Stimulated activated CD4-positive, alpha-beta T cell treated with anti-CD3 and anti-CD28 coated beads, Interleukin-4, amount 100 ng/mL, for 1 hour (primary cell): ENCODE results near the gene SSBP3.

Experiments
- DNase-seq: peaks from one replicate; pipeline ENCODE4 v3.0.0-alpha.2; 2020

Gene SSBP3

DNA sequence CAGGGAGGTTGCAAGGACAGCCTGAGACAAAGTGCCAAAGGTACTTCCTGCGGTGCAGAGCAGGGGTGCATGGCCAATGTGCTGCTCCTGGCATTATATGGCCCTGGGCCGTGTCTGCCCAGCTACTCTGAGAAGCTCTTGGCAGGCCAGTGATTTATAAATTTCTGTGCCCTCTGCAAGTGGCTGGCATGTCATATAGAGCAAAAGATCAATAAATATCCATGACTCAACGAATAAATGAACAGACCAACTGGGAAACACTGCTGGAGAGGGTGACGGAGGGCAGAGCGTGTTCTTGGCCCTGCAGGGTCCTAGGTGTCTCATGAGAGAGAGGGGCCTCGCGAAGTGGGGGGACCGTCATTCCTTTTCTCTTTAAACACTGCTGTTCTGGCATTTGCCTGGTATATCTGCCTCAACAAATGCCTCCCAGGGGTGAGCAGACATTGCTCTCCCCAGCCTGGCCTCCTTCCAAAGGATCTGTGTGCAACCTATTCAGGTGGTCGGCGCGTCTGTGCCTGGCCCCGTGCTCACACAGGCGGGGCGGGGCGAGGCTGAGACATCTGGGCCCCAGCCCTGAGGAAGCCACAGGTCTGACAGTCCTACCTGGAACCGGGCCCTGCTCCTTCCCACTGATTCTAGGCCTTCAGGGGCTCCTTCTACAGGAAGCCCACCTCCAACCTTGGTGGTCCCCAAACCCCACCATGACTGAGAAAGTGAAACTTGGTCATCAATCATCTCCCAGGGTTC lies 123.9 kb downstream of the SSBP3 start:
- DNase-seq: no peak

DNA sequence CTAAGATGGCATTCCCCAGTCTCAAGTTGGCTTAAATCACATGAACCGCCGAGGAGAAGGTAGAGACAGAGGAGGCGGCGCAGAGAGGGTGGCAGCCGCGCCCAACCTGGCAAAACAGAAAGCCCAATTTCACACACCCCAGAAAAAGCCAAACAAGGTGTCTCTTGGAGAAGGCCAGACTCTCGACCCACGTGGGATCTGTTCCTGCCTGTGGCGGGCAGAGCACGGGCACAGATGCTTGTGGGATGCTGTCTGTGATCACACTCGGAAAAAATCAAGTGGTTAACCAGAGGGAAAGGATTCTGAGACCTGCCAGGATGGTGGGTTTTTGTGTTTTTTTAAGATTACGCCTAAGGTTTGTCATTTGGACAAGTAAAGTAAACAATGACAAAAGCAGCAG lies 125.5 kb downstream of the SSBP3 start:
- DNase-seq: no peak

DNA sequence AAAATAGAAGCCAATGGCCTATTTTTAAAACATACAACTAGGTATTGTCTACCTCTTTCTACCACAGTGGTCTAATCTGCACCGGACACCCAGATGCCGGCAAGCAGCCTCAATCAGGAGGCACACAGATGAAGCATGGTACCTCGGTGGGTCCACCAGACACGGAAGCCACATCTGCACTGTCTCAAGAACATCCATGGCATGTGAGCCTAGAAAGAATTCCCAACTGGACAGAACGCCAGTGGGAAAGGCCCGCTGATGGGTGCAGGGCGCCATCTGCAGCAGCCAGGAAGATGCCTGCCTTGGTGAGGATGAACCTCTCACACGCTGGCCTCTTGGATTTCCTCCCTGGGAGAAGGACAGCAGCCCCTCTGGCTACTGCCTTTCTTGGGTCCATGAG lies 126.7 kb downstream of the SSBP3 start:
- DNase-seq: no peak

DNA sequence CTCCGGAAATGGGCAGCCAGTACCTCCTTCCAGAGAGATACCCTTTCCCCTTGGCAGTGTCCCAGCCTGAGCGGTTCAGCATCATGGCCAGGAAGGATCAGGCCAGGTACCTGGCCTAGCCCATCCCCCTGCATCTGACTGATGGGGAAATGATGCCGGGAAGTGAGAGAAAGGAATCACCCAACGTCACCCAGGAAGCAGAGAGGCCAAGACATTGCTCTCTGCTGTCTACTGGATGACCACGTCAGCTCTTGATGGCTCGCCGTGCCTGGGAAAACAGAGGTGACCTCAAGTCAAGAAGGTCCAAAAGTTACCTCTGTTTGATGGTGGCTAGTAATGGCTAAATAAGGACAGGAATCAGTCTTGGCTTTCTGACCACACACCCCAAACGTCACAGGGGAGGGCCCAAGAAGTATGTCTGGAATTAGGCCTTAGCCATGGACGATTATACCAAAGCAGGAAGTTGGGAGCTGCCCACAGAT lies 127.2 kb downstream of the SSBP3 start:
- DNase-seq: no peak

DNA sequence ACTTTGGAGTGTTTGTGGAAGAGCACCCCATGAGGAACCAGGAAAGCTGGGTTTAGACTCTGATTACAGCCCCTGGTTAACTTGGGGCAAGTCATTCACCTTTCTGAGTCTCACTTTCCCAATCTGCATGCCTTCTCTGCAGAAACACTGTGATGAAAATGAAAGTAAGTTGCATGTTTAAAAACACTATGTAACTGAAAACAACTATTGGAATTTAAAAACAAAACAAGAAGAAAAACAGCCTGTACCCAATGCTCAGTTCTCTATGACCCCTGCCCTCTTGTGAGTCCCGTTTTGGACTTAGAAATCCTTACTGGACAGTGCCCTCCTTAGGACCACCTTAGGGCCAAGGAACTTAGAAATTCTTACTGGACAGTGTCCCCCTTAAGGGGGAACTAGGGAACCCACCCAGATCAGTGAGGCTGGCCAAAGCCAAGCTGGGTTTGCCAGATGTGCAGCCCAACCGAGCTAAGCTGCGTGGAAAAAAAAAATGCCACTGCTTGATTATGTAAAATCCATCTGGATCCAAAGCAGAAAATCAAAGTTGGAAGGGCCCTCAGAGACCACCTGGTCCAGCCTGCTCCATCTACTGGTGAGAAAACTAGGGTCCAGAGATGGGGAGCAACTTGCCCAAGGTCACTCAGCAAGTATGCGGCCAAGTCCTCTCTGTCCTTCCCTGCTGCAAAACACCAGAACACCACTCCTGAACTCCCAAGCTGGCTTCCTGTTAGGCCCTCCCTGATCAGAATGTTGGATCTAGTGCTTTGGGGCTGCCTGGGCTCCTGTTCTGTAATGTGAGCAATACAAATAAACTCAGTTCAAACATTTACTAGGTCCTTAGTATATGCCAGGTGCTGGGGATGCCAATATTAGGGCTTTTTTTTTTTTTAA lies 128.5 kb downstream of the SSBP3 start:
- DNase-seq: no peak

DNA sequence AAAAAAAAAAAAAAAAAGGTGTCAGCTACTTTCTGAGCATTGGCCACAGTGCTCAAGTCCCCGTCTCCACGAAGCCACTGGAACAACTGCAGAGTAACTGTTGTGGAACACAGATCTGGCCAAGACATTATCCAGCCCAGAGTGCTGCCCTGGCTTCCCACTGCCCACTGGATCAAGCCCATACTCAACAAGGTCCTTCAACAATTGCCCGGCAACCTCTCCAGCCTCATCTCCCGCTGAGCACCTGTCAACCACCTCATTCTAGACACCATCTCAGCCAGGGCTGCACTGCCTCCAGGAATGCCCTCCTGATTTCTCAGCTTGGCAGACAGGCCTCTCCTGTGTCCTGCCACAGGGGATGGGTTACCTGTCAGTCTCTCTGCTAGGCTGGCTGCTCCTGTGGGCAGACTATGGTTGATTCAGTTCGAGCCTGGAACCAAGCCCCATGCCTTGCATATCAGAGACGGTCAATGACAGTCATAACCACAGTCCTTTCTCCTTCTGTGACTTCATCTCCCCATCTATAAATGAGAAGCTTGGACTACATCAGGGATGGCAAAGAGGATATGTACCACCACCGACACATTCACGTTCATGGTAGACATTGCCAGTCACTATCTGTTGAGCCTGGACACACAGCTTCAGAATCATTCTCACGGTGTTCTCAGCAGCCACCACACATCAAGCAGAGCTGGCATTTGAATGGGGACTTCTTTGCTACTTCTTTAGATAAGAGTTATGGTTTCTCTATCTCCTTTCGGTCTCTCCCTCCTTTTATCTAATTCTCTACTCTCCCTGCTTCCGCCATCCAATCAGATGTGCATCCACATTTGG lies 129.4 kb downstream of the SSBP3 start:
- DNase-seq: no peak

DNA sequence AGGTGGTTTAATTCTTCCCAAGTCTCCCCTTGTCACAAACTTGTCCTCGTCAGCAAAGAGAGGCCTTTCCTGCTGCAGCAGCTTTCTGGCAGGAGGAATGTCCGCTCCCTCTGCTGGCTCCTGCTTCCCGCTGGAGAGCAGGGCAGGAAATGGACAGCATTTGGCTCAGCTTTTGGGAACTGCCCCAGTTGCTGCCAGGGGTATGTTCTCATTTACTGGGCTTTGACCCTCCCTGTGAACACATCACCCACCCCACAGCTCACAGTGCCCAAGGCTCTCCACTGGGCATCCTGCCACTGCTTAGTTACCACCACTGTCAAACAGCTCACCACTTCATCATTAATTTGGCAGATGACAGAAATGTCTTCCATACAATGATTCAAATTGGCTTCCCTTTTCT lies 130.8 kb downstream of the SSBP3 start:
- DNase-seq: no peak

DNA sequence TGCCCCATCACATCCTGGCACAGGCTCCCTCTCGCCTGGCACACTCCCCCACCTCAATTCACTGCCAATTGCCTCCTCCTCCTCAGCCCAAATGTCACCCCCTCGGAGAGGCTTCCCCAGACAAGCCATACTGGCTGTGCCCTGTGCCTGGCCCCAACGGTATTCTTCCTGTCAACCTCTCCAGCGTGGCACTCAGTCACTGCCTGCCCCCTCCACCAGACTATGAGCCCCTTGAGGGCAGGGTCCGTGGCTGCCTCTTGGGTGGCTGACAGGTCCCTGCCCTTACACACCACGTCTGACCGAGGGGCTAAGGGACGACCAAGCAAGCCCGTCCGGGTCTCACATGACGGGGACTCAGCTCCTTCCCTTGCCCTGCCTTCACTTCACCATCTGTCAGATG lies 131.3 kb downstream of the SSBP3 start:
- DNase-seq: no peak

DNA sequence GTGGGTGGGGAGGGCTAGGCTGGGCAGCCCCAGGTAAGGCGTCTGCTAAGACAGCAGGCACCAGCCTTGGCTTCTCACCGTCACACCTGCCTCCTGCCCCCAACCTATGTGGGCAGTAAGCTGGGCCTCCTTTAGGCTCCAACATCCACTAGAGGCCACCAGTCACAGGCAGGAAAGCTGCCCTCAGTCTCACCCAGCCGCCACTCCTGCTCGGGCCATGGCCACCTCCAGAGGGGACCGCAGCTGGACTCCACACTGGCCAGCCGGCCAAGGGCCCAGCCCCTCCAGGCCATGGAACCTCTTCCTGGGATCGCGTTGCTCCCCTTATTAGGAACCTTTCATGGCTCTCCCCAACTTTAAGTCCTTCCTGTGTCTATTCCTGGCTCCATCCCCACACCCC lies 131.7 kb downstream of the SSBP3 start:
- no peak for DNase-seq

DNA sequence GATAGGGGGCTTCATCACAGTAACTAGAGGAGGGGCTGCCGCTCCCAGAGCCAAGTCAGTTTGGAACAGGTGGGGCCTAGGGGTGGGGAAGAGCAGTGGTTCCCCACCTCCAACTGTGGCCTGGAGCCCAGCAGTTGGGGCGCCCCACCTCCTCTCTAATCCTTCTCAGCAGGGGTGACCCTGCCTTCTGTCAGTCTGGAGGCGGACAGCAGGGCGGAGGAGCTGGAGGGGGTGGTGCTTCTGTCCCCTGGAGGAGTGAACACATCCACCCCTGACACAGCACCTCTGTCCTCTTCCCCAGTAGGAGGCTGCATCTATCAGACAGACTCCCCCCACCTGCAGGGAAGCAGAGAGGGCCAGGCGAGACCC lies 132.4 kb downstream of the SSBP3 start:
- DNase-seq: no peak

DNA sequence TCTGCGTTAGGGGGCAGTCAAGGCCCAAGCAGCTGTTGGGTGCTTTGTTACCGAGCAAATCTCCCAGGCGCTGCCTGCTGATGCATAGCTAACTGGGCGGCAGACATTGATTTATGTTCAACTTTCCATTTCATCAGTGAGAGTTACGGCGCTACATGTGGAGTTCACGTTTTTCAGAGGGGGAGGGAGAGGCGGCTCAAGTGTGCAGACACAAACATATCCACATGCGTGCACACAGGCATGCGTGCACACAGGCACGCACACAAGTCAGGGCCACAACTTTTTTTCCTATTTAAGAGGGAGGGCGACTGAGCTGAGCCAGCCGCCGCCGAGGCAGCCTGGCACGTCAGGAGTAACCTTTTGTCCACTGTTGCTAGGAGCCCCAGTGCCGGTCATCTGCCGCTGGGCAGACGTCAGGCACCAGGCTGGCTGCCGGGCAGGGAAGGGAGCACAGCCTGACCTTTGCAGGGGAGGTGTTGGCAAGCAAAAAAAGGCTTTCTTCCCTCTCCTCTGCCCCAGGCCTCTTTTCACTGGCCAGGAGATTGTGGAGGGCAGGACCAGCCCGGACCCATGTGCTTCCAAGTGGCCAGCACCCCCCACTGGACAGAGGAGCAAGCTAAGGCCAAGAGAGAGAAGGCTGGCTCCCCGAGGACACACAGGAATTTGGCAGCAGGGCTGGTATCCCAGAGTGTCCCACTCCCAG lies 133.0 kb downstream of the SSBP3 start:
- no peak for DNase-seq

DNA sequence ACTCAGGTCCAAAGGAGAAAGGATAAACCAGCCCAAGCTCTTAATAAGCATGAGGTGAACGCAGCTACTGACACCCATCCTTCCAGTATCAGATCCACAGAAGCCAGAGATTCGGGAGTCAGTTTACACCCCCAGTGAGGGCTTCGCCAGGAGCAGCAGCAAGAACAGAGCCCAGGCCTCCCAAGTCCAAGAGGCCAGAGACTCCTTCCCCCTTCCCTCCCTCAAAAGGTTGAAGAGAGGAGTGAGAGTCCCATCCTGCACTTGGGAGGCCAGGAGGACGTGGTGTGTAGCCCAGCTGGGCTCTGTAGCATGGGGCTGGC lies 133.5 kb downstream of the SSBP3 start:
- DNase-seq: no peak

DNA sequence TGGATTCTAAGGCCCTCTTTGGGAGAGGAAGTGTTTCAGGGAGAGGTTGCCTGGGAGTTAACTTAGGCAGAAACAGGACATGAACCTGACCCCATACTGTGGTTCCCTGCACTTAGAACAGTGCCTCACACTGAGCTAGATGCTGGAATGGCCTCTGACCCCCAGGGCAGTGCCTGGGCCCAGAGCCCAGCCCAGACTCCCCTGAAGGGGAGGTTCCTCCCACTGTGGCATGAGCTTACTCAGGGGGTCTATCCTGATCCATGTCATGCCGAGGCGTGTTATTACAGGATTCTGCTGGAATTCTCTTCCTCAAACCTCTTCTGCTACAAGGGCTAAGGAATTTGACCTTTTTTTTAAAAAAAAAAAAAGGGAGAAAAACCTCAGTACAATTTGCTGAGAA lies 134.1 kb downstream of the SSBP3 start:
- DNase-seq: no peak

DNA sequence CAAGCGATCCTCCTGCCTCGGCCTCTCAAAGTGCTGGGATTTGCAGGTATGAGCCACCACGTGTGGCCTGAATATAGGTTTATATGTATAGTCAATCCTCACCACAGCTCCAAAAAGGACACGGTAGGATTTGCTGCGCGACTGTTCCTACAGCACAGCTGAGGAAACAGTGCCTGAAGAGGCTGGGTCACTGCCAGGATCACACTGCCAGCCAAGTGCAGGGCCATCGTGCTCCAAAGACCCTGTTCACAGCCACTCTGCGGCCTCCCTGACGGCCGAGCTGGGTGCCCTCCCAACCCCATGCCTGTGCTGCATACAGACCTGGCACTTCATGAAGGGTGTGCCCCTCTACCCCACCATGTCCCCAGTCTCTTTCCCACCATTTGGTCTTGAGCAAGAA lies 134.9 kb downstream of the SSBP3 start:
- no peak for DNase-seq

DNA sequence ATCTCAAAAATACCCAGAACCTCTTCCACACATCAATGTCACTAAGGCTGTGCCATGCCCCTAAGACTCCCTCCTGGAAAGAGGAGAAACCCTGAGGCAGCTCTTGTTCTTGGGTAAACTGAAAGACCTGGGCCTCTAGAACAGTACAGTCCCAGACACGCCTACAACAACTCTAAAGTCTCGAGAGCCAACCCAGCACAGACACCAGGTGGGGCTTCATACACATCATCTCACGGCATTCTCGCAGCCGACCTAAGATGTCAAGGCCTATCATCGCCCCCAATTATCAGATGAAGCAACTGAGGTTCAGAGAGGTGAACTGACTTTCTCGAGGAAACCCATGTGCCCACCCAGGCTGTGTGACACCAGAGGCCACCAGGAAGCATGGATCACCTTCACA lies 135.7 kb downstream of the SSBP3 start:
- DNase-seq: no peak

DNA sequence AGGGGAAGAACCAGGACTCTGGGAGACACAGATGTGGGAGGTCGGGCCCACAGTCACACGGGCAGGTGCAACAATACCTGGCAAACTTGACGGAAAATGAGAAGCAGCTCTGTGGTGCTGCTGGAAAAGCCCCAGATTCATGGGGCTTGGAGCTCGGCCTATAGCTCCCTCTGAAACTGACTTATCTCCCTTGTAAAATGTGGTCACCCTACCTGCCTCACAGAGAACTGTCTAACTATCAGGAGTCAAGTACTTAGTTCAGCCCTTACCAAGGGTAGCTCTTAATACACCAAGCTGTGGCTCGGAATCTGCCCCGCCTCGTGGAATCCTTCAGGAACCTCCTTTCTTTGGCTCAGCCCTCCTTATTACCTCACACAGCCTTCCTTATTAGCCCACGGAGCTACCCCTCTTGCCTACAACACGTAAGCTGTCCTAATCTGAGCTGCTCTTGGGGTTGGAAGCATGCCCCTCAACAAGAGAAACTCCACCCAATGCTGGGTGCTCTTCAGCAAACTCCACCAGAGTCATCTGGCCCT lies 137.4 kb downstream of the SSBP3 start:
- DNase-seq: no peak

DNA sequence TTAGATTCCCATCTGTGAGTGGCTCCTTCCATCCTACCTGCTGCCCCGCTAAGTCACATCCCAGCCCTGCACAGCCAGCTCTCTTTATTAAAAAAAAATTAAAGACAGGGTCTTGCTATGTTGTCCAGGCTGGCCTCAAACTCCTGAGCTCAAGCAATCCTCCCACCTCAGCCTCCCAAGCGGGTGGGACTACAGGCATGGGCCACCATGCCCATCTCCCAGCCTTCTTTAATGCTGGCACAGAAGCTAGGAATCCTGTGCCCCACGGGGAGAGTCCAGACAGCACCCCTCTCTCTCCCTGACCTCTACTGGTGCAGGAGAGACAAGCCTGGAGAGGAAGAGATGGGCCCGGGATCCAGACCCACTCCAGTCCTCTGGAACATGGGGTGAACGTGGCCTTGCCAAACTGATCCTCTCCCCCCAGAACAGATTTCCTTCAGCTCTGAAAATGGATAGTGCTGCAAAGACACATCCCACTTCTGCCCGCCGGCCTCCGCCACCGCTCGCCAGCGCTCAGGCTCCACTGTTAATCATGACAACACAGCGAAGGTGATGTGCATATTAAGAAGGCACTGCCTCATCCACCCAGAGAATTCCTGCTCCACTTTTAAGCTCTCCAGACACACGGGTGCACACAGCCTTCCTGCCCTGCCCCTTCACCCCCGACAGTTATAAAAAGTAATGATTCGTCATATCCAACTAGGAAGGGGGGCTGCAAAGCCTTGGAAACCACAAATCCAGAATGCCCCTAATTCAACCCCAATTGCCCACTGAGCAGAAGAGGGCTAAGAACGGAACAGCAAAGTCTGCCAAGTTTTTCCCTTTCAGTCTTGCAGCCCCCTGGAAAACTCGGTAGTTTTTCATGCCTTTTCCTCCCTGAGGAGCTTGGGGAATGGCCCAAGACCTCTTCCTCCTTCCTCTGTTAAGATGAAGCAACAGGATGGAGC lies 138.1 kb downstream of the SSBP3 start:
- no peak for DNase-seq

DNA sequence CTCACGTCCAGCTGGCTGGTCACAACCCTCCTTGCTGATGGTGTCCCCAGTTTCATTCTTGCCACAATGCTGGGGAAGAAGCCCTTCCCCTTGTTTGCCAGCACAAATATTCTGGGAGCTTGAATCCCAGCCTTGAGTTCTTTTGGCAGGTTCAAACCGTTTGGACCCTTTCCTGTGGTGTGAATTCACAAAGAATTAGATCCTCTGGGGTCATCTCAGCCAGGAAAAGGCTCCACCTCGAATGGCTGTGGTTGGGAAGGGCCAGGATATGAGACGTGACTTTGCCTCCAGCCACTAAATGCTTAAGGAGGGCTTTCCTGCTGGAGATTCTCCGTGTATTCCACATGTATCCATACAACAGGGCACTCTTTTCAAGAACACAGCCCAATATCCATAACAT lies 139.3 kb downstream of the SSBP3 start:
- DNase-seq: no peak

DNA sequence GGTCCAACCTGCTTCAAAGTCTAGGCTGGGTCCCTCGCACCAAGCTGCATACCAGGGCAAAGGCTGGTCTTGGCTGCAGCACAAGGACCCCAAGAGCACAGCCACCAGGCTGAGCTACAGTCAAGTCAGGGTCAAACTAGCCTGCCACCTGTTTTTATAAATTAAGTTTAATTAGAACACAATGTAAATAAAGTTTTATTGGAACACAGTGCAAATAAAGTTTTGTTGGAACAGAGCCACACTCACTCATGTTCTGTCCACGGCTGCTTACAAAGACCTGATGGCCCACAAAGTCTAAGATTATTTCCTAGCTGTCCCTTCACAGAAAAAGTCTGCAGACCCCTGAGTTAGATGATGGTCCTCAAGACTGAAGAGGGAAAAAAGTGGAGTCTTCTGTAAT lies 140.0 kb downstream of the SSBP3 start:
- DNase-seq: no peak

DNA sequence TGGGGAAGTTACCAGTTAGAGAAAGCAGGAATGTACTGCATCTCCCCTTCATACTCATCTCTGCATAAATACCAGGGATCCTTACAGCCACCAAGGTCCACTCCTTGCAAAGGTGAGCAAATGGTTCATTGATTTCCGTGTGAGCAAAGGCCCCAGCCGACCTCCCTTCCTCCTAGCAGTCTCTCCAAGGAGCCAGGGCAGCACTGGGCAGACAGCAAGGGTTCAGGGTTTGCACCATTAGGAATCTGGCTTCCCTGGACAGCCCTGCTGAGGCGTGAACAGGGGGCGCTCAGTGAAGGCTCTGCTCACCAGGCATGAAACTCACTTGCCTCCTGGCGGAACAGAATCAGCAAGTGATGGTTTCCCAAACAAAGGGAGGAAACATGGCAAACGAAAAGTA lies 140.5 kb downstream of the SSBP3 start:
- DNase-seq: no peak

DNA sequence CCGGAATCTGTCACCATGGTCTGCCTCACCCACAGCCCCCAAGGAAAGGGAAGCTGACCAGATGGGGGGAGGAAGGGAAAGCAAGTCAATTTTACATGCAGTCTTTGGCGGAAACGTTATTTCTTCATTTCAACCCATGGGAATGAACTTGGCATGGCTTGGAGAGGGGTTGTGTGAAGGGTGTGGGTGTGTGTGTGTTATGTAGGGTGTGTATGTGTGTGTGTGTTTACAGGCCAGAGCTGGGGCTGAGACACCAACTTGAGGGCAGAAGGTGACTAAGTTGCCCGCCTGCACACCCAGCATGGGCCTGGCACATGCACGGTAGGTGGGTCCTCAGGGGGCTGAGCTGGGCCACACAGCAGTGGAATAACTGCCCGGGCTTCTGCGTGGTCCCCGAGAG lies 141.1 kb downstream of the SSBP3 start:
- no peak for DNase-seq
